D721Med (cell line): ENCODE data around the gene ZIC4.

ENCODE experiments used
- DNase-seq: peaks from one replicate; pipeline ENCODE4 v3.0.0; 2011; ENCODE audit warnings: low spot score; ENCODE audit not compliant: insufficient read length
- FAIRE-seq: peaks from 2 replicates; lab custom pipeline; 2011; peaks lifted over from hg19 to GRCh38; lab: Jason Lieb, UNC
- CTCF ChIP-seq: IDR thresholded peaks from 2 replicates; pipeline ENCODE4 v1.5.1; 2012; ENCODE audit warnings: mild to moderate bottlenecking, control low read depth; ENCODE audit not compliant: insufficient read depth; ENCODE audit errors: missing control alignments

ZIC4 gene

GRCh38 chr3:147383617-147384016 is 22.7 kb downstream of the ZIC4 start:
- DNase-seq (no peak), FAIRE-seq (no peak)
- peak; percentile 18 for TF ChIP-seq CTCF

DNA sequence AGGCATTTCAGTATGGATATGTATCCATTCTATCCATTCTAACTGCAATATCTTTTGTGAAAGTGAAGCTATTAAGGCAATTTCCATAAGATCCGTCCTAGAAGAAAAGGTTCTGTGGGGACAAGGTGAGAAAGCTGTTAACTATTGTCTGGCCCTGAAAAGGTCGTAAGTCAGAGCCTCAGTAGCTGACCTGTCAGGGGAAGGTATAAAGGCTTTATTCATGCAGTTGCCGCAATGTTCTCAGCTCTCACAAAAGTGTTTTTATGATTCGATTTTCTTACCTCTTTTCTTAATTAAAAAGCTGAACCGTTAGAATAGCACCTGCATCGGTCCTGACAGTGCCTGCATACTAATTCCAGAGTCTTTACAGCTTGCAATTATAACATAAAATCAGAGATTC is 24.7 kb downstream of the ZIC4 start:
- DNase-seq = no peak
- TF ChIP-seq CTCF = no peak
- no peak for FAIRE-seq

DNA sequence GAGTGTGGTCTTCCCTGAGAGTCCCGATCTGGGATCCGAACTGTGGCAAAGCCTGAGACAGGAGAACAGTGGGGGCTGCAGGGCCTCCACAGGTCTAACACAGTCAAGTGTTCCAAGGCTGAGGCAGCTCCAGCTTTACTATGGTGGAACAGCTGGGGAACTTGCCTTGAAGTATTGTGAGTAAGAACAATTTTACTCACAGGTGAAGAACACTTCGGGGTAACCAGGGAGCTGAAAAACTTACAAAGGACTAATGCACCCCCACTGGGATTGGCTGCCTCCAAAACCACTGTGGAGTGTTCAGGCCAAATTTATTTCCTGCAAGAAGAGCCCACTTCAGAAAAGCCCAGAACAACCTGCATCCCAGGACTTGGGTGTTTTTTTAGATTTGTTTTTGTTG is 25.4 kb downstream of the ZIC4 start:
- DNase-seq (no peak), FAIRE-seq (no peak)
- no peak for TF ChIP-seq CTCF

DNA sequence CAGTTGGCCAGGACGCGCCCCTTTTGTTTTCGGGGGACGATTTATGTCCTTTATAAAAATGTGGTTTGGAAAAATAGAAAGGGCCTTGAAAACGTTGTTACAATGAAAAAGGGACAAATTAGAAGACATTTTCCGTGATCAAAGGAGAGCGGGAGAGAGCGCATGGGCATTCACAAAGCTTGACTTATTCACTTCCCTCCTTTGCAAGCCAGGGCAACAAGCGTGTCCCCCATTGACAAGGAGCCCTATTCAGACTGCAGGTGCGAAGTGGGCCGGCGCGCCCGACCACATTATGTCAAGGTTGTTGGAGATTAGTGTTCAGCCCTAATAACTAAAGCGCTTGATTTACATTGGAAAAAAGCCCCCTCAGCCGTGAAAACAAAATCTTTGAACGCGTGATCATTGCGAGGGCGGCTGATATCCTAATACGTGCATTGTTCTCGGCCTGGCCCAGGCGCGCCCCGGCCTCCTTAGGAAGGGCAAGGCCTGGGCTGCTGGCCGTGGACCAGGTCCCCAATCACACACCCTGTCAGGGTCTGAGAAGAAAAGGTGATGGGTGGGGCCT is 25.9 kb downstream of the ZIC4 start:
- FAIRE-seq (no peak), DNase-seq (no peak)
- no peak for TF ChIP-seq CTCF

GRCh38 chr3:147379651-147380050 is 26.7 kb downstream of the ZIC4 start:
- no peak for TF ChIP-seq CTCF
- DNase-seq (no peak), FAIRE-seq (no peak)

- no peak for TF ChIP-seq CTCF
- DNase-seq = no peak
- no peak for FAIRE-seq
These were observed 28.7 kb downstream of the ZIC4 start for GRCh38 chr3:147377412-147378367.

DNA sequence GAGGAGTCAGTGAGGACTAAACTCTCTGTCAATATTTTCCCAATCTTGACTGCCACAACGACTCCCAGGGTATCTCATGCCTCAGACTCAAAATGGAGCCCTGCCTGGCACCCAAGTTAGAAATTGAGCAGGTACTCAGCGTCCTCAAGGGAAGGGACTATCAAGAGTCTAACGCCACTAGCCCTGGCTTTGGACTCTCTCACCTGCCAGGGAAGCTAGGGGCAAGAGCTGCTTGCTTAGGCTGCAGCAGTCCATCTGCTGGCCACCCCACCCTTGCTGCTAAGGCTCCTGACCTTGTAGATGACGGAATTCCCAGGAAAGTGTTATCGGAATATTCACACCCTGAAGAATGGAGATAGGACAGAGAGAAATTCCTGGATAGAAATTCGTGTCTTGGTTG is 33.0 kb downstream of the ZIC4 start:
- DNase-seq (no peak), FAIRE-seq (no peak)
- no peak for TF ChIP-seq CTCF
